Activated CD8-positive, alpha-beta memory T cell treated with anti-CD3 and anti-CD28 coated beads, Interleukin-2, amount 50 U/mL, for 24 hours (primary cell): ENCODE measurements around the gene CD247.

Experiments used
- DNase-seq: peaks from one replicate; pipeline ENCODE4 v3.0.0-alpha.2; 2020; ENCODE audit errors: extremely low read depth

CD247 gene

GRCh38 chr1:167512046-167512654 is 6.2 kb downstream of the CD247 start:
- DNase-seq: no peak

DNA sequence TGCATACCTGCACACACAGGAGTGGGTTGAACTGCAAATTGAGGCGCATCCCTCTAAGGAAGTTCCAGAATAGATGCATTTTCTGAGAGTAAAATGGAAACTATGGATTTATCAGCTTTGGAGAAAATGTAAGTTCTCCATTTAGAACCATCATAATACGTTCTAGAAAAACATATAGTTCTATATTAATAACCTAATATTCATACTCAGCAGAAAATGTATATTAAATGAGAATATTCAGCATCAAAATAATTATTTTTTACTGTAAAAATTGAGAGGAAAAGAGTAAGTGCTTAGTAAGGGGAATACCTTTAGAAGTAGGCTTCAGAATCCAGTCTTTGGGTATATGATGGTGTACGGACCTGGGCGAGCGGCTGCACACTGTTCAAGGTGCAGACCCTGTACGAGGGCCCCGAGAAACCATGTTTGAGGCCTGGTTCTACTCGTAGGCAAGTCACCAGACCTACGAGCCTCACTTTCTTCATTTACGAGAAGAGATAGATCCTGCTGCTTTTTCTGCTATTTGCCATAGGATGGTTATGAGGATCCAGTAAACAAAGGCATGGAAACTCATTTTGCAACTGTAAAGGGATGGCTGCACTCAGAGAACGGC is 6.8 kb downstream of the CD247 start:
- DNase-seq: no peak

GRCh38 chr1:167510881-167511280 is 7.4 kb downstream of the CD247 start:
- DNase-seq: no peak

DNA sequence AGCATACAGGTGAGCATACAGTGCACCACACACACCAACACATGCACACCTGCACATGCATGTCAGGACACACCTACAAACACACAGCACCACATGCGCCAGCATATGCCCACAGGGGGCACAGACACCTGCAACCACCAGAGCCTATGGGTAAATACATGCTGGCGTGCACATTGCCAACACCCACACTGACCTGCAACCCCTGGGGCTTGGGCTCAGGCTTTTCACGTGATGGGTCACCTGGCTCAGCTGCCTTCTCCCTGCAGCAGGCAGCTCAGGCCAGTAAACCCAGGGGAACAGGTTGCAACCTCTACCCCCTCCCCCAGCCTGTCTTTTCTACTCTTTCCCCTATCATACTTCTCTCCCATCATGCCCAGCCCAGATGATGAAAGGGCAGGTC is 8.1 kb downstream of the CD247 start:
- no peak for DNase-seq

DNA sequence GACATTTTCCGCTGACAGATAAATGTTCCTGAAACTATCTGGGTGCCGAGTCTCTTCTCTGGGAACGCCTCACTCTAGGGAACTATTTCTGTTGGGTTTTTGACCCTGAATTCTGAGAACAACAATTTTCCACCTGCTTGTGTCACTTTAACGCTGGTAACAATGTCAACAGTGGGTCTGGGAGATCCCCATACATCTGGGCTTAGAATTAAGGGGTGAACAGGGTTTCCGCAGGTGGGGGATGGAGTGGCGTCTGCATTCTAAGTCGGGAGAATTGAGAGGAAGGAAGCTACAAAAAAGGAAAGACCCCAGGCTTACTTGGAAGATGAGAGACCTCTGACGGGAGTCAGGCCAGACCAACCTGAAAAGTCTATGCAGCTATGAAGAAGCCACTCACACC is 8.7 kb downstream of the CD247 start:
- DNase-seq: no peak

GRCh38 chr1:167507719-167508118 is 10.6 kb downstream of the CD247 start:
- no peak for DNase-seq

- DNase-seq: no peak
These were observed 13.9 kb downstream of the CD247 start for GRCh38 chr1:167504467-167504827.

- DNase-seq: no peak
These were observed 14.5 kb downstream of the CD247 start for GRCh38 chr1:167503626-167504466.

DNA sequence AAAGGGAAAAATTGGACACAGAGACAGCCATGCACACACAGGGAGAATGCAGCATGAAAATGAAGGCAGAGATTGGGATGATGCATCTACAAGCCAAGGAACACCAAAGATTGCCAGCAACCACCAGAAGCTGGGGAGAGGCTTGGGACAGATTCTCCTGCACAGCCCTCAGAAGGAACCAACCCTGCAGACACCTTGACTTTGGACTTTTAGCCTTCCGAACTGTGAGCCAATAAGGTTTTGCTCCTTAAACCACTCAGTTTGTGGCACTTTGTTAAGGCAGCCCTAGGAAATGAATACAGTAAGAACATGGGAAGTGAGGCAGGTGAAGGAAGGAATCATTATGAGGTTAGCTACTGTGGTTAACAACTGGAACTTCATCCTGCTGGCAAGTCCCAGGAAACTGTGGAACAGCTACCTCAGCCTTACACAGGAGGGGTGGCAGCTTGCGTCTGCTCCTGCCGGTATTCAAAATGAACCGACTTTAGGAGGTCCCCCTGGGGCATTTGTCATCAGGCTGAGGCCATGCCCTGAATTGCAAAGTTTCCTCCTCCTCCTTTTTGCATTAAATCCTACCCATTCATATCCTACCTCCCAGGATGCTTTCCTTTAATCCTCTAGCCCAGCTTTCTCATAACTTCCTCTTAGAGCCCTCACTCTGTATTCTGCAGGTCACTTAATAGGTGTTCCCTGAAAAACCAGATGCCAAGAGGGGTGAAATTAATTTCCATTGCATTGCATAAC is 15.4 kb downstream of the CD247 start:
- DNase-seq: no peak

- DNase-seq: no peak
These were observed 16.2 kb downstream of the CD247 start for GRCh38 chr1:167502192-167502551.

- no peak for DNase-seq
These were observed 16.7 kb downstream of the CD247 start for GRCh38 chr1:167501515-167502191.

DNA sequence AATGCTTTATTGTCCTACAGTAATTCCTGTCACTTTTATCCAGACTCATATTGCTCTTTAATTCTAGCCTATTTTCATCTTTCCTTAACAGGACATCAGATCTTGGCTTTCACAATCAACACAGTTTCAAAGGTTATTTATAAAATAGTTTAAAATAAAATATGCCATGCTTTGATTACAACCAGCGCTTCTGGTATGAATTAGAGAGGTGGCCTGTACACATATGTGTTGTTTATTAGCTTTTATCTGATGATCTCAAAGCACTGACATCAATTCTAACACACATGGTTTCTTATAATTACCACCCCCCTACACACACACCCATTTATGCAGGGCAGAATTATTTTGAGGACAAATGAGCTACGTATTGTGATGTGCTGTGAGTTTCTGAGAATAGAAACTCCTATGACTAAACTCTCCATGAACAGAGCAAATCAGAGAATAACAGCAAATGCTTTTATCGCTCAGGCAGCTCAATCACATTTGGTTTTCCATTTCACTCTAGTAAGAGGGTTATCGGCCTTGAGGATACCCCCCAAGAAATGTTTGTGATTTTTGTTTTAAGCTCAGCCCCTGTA is 18.0 kb downstream of the CD247 start:
- no peak for DNase-seq

DNA sequence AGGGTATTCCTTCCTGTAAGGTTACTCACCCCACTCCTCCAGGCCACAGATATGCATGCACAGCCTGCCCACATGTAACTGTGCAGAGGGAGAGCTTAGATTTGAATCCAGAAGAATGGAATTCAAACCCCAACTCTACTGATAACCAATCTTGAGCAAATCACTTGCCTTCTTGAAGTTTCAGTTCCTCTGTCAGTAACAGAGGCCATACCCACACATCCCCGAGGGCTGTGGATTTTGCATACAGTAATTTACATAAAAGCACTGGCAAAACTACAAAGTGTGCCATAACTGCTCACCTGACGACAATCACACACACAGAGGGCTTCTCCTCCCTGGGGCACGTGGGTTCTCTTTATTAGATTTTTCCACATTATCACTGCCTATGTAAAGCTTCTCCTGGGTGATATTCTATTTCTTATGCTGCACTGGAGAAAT is 18.6 kb downstream of the CD247 start:
- DNase-seq: no peak

DNA sequence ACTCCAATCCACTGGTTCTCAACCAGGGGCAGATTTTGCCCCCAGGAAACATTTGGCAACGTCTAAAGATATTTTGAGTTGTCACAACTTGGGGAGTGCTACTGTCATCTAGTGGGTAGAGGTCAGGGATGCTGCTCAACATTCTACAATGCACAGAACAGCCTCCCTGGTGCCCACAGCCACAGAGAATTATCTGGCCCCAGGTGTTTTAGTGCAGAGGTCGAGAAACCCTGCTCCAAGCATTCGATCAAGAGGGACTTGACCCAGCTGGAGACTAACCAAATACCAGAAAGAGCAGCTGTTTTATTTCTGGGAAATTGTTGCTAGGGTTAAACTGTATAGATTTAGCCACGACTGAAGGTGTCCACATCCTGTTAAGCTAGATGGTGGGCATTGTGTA is 19.2 kb downstream of the CD247 start:
- DNase-seq: no peak

- DNase-seq: no peak
These were observed 21.3 kb downstream of the CD247 start for GRCh38 chr1:167496797-167497619.

- no peak for DNase-seq
These were observed 25.0 kb downstream of the CD247 start for GRCh38 chr1:167493372-167493771.

- DNase-seq: no peak
These were observed 25.8 kb downstream of the CD247 start for GRCh38 chr1:167492481-167492910.

GRCh38 chr1:167491586-167492461 is 26.5 kb downstream of the CD247 start:
- DNase-seq: no peak

- no peak for DNase-seq
These were observed 27.6 kb downstream of the CD247 start for GRCh38 chr1:167490765-167491164.
